HEK293 (cell line): ENCODE results near the gene RNF217.

Experiments used
- CTCF ChIA-PET: fragments of 350-600 bp; formaldehyde crosslinking; extraction: SDS; loops from one replicate; lab custom pipeline; 2021; ENCODE audit warnings: antibody characterized with exemption; lab: Yijun Ruan, JAX
- POLR2A ChIA-PET: fragments of 300-600 bp; formaldehyde crosslinking; extraction: SDS; loops from one replicate; lab custom pipeline; 2020; ENCODE audit warnings: antibody characterized with exemption, inconsistent platforms; lab: Yijun Ruan, JAX
- H3K27ac ChIP-seq: fragments of 200-500 bp; sonication (Bioruptor generic); 2 replicates; pipeline ENCODE4 v1.5.1; 2014; ENCODE audit warnings: low read depth, low read length, control low read depth, inconsistent platforms; ENCODE audit errors: extremely low read depth
- H3K36me3 ChIP-seq, 2 experiments: fragments of 200-500 bp in 1 of 2; sonication (Bioruptor generic) in 1 of 2; 1 replicate in 1 of 2; 2 replicates in 1 of 2; pipeline ENCODE4 v1.5.1; 2014 to 2017; ENCODE audit warnings: inconsistent platforms in 2 of 2, low read length in 2 of 2; ENCODE audit not compliant: control insufficient read depth in 2 of 2, insufficient read depth in 1 of 2
- H3K4me1 ChIP-seq: fragments of 200-500 bp; sonication (Bioruptor generic); 2 replicates; pipeline ENCODE4 v1.5.1; 2014; ENCODE audit warnings: mild to moderate bottlenecking, low read length, inconsistent platforms; ENCODE audit not compliant: control insufficient read depth, insufficient read depth
- H3K4me3 ChIP-seq: 2 replicates; pipeline ENCODE4 v1.5.1; 2011; ENCODE audit warnings: low read depth, mild to moderate bottlenecking, control low read depth, low read length, moderate library complexity
- H3K9me3 ChIP-seq: fragments of 200-500 bp; sonication (Bioruptor generic); 2 replicates; pipeline ENCODE4 v1.5.1; 2014; ENCODE audit warnings: low read depth, low read length, inconsistent platforms; ENCODE audit not compliant: control insufficient read depth, insufficient read depth
- MEIS1 ChIP-seq: sonication (generic); formaldehyde crosslinking; IDR thresholded peaks from 2 replicates; pipeline ENCODE4 v1.8.1; 2022; ENCODE audit warnings: missing genetic modification reagents, mild to moderate bottlenecking, borderline replicate concordance
- MZF1 ChIP-seq: fragments of 450-650 bp; formaldehyde crosslinking; IDR thresholded peaks from 2 replicates; pipeline ENCODE4 v1.5.1; 2017; ENCODE audit warnings: missing biosample characterization, missing genetic modification characterization, borderline replicate concordance
- RBAK ChIP-seq: fragments of 450-650 bp; formaldehyde crosslinking; IDR thresholded peaks from 2 replicates; pipeline ENCODE4 v1.5.1; 2016; ENCODE audit warnings: missing biosample characterization, missing genetic modification characterization
- ZBTB1 ChIP-seq: fragments of 450-650 bp; formaldehyde crosslinking; IDR thresholded peaks from 2 replicates; pipeline ENCODE4 v1.5.1; 2016; ENCODE audit warnings: missing biosample characterization, missing genetic modification characterization
- ZBTB17 ChIP-seq: fragments of 450-650 bp; formaldehyde crosslinking; IDR thresholded peaks from 2 replicates; pipeline ENCODE4 v1.5.1; 2016; ENCODE audit warnings: missing biosample characterization, missing genetic modification characterization
- ZBTB20 ChIP-seq: fragments of 450-650 bp; formaldehyde crosslinking; IDR thresholded peaks from 2 replicates; pipeline ENCODE4 v1.5.1; 2016; ENCODE audit warnings: missing biosample characterization, missing genetic modification characterization
- ZFHX2 ChIP-seq: fragments of 450-650 bp; formaldehyde crosslinking; conservative IDR thresholded peaks from 2 replicates; pipeline ENCODE4 v1.5.1; 2016; ENCODE audit warnings: missing biosample characterization, missing genetic modification characterization
- ZNF280C ChIP-seq: fragments of 450-650 bp; formaldehyde crosslinking; IDR thresholded peaks from 2 replicates; pipeline ENCODE4 v1.5.1; 2016; ENCODE audit warnings: missing biosample characterization, missing genetic modification characterization
- ZNF335 ChIP-seq: fragments of 450-650 bp; formaldehyde crosslinking; conservative IDR thresholded peaks from 2 replicates; pipeline ENCODE4 v1.5.1; 2016; ENCODE audit warnings: missing biosample characterization, missing genetic modification characterization
- ZNF354C ChIP-seq: fragments of 450-650 bp; formaldehyde crosslinking; IDR thresholded peaks from 2 replicates; pipeline ENCODE4 v1.5.1; 2016; ENCODE audit warnings: missing biosample characterization, missing genetic modification characterization, low read depth, borderline replicate concordance
- ZNF404 ChIP-seq: fragments of 450-650 bp; formaldehyde crosslinking; IDR thresholded peaks from 2 replicates; pipeline ENCODE4 v1.5.1; 2017; ENCODE audit warnings: missing biosample characterization, missing genetic modification characterization
- ZNF423 ChIP-seq: fragments of 450-650 bp; formaldehyde crosslinking; IDR thresholded peaks from 2 replicates; pipeline ENCODE4 v1.5.1; 2016; ENCODE audit warnings: missing biosample characterization, missing genetic modification characterization
- ZNF530 ChIP-seq: fragments of 450-650 bp; formaldehyde crosslinking; IDR thresholded peaks from 2 replicates; pipeline ENCODE4 v1.5.1; 2016; ENCODE audit warnings: low read depth, missing biosample characterization, missing genetic modification characterization
- ZNF544 ChIP-seq: fragments of 450-650 bp; formaldehyde crosslinking; IDR thresholded peaks from 2 replicates; pipeline ENCODE4 v1.5.0; 2017; ENCODE audit warnings: missing biosample characterization, missing genetic modification characterization
- ZNF629 ChIP-seq: fragments of 450-650 bp; formaldehyde crosslinking; IDR thresholded peaks from 2 replicates; pipeline ENCODE4 v1.5.1; 2017; ENCODE audit warnings: missing biosample characterization, missing genetic modification characterization
- ZNF645 ChIP-seq: fragments of 450-650 bp; formaldehyde crosslinking; IDR thresholded peaks from 2 replicates; pipeline ENCODE4; 2016; ENCODE audit warnings: missing biosample characterization, missing genetic modification characterization
- ZNF670 ChIP-seq: fragments of 450-650 bp; formaldehyde crosslinking; IDR thresholded peaks from 2 replicates; pipeline ENCODE4 v1.5.1; 2016; ENCODE audit warnings: missing biosample characterization, missing genetic modification characterization, low read depth
- ZNF707 ChIP-seq: fragments of 450-650 bp; formaldehyde crosslinking; IDR thresholded peaks from 2 replicates; pipeline ENCODE4 v1.5.1; 2016; ENCODE audit warnings: missing biosample characterization, missing genetic modification characterization
- ZNF76 ChIP-seq: fragments of 450-650 bp; formaldehyde crosslinking; IDR thresholded peaks from 2 replicates; pipeline ENCODE4; 2016; ENCODE audit warnings: low read depth, missing biosample characterization, missing genetic modification characterization, borderline replicate concordance
- ZNF768 ChIP-seq: fragments of 450-650 bp; formaldehyde crosslinking; IDR thresholded peaks from 2 replicates; pipeline ENCODE4 v1.5.1; 2018; ENCODE audit warnings: missing biosample characterization, mild to moderate bottlenecking, missing genetic modification characterization
- ZNF777 ChIP-seq: fragments of 450-650 bp; formaldehyde crosslinking; IDR thresholded peaks from 2 replicates; pipeline ENCODE4 v1.5.1; 2017; ENCODE audit warnings: missing biosample characterization, missing genetic modification characterization, borderline replicate concordance
- ZNF791 ChIP-seq: fragments of 450-650 bp; formaldehyde crosslinking; IDR thresholded peaks from 2 replicates; pipeline ENCODE4 v1.5.1; 2016; ENCODE audit warnings: missing biosample characterization, missing genetic modification characterization
- ZNF843 ChIP-seq: fragments of 450-650 bp; formaldehyde crosslinking; IDR thresholded peaks from 2 replicates; pipeline ENCODE4 v1.5.1; 2016; ENCODE audit warnings: missing biosample characterization, missing genetic modification characterization
- ZSCAN16 ChIP-seq: fragments of 450-650 bp; formaldehyde crosslinking; IDR thresholded peaks from 2 replicates; pipeline ENCODE4 v1.5.1; 2016; ENCODE audit warnings: missing biosample characterization, missing genetic modification characterization
- ZSCAN23 ChIP-seq: fragments of 450-650 bp; formaldehyde crosslinking; IDR thresholded peaks from 2 replicates; pipeline ENCODE4 v1.5.1; 2016; ENCODE audit warnings: missing biosample characterization, missing genetic modification characterization
- ZSCAN30 ChIP-seq: fragments of 450-650 bp; IDR thresholded peaks from 2 replicates; pipeline ENCODE4 v1.5.1; 2018; ENCODE audit warnings: missing biosample characterization, mild to moderate bottlenecking, missing genetic modification characterization, moderate library complexity
- TF ChIP-seq, protein P1 (sequence below): fragments of 450-650 bp; formaldehyde crosslinking; optimal IDR thresholded peaks from 2 replicates; pipeline ENCODE3; 2016; ENCODE audit warnings: missing biosample characterization, mild to moderate bottlenecking, missing genetic modification characterization
- TF ChIP-seq, protein P2 (sequence below): fragments of 450-650 bp; formaldehyde crosslinking; IDR thresholded peaks from 2 replicates; pipeline ENCODE4 v1.5.1; 2016; ENCODE audit warnings: missing biosample characterization, missing genetic modification characterization
- TF ChIP-seq, protein P3 (sequence below): fragments of 450-650 bp; formaldehyde crosslinking; IDR thresholded peaks from 2 replicates; pipeline ENCODE4 v1.5.1; 2017; ENCODE audit warnings: missing biosample characterization, missing genetic modification characterization

Gene RNF217

GRCh38 chr6:125048274-125048673, 86.0 kb downstream of the RNF217 start (continued):
- TF ChIP-seq ZNF629 (peak; percentile 70), RBAK (tag by site-specific recombination) (no peak), ZBTB17 (tag by site-specific recombination) (no peak), ZNF843 (peak; percentile 56; the same call in 1 of the 2 replicates), ZNF423 (tag by site-specific recombination) (no peak), ZFHX2 (tag by site-specific recombination) (no peak), ZNF544 (tag by site-specific recombination) (no peak), ZNF707 (tag by site-specific recombination) (no peak), ZBTB20 (tag by site-specific recombination) (no peak), ZSCAN30 (tag by site-specific recombination) (no peak), ZNF777 (tag by site-specific recombination) (no peak), ZNF791 (tag by site-specific recombination) (no peak), ZNF335 (tag by site-specific recombination) (no peak), ZNF645 (tag by site-specific recombination) (no peak)
- TF ChIP-seq, protein P1, sequence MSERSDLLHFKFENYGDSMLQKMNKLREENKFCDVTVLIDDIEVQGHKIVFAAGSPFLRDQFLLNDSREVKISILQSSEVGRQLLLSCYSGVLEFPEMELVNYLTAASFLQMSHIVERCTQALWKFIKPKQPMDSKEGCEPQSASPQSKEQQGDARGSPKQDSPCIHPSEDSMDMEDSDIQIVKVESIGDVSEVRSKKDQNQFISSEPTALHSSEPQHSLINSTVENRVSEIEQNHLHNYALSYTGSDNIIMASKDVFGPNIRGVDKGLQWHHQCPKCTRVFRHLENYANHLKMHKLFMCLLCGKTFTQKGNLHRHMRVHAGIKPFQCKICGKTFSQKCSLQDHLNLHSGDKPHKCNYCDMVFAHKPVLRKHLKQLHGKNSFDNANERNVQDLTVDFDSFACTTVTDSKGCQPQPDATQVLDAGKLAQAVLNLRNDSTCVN: no peak
- TF ChIP-seq, protein P2, sequence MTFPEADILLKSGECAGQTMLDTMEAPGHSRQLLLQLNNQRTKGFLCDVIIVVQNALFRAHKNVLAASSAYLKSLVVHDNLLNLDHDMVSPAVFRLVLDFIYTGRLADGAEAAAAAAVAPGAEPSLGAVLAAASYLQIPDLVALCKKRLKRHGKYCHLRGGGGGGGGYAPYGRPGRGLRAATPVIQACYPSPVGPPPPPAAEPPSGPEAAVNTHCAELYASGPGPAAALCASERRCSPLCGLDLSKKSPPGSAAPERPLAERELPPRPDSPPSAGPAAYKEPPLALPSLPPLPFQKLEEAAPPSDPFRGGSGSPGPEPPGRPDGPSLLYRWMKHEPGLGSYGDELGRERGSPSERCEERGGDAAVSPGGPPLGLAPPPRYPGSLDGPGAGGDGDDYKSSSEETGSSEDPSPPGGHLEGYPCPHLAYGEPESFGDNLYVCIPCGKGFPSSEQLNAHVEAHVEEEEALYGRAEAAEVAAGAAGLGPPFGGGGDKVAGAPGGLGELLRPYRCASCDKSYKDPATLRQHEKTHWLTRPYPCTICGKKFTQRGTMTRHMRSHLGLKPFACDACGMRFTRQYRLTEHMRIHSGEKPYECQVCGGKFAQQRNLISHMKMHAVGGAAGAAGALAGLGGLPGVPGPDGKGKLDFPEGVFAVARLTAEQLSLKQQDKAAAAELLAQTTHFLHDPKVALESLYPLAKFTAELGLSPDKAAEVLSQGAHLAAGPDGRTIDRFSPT (tag by site-specific recombination): peak; percentile 39; the same call in 1 of the 2 replicates
- TF ChIP-seq, protein P3, sequence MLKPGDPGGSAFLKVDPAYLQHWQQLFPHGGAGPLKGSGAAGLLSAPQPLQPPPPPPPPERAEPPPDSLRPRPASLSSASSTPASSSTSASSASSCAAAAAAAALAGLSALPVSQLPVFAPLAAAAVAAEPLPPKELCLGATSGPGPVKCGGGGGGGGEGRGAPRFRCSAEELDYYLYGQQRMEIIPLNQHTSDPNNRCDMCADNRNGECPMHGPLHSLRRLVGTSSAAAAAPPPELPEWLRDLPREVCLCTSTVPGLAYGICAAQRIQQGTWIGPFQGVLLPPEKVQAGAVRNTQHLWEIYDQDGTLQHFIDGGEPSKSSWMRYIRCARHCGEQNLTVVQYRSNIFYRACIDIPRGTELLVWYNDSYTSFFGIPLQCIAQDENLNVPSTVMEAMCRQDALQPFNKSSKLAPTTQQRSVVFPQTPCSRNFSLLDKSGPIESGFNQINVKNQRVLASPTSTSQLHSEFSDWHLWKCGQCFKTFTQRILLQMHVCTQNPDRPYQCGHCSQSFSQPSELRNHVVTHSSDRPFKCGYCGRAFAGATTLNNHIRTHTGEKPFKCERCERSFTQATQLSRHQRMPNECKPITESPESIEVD: peak; percentile 48; the same call in 1 of the 2 replicates

GRCh38 chr6:125050663-125051318, 88.6 kb downstream of the RNF217 start:
- peaks cover 53% of the 10 kb centered on the region for H3K4me1 ChIP-seq
- POLR2A ChIA-PET: interaction anchor here (1.0 kb wide), 1 partner anchor 89 kb away, joined by 3 read pairs; no protein-coding TSS in a partner anchor
- H3K36me3 ChIP-seq: no peaks in the 10 kb centered on the region
- CTCF ChIA-PET: interaction anchor here (0.6 to 1.5 kb wide), 4 partner anchors 10 to 1653 kb away, joined by 3 to 4 read pairs (median 4); no protein-coding TSS in a partner anchor
- no peak overlapping the region for H3K4me3 ChIP-seq
- H3K9me3 ChIP-seq: no peaks in the 10 kb centered on the region
- H3K27ac ChIP-seq: peak overlapping the region; percentile 71
- peak; percentile 55; the same call in 1 of the 2 replicates for TF ChIP-seq ZNF530
- peak; percentile 70; the same call in 1 of the 2 replicates for TF ChIP-seq ZSCAN16 (tag by site-specific recombination)
- TF ChIP-seq ZNF768: no peak
- TF ChIP-seq ZFHX2 (tag by site-specific recombination): no peak
- no peak for TF ChIP-seq ZNF354C (tag by site-specific recombination)
- TF ChIP-seq ZBTB1 (tag by site-specific recombination): no peak
- TF ChIP-seq ZNF791 (tag by site-specific recombination): no peak
- peak; percentile 69; the same call in 1 of the 2 replicates for TF ChIP-seq MZF1 (tag by site-specific recombination)
- no peak for TF ChIP-seq ZNF404
- TF ChIP-seq RBAK (tag by site-specific recombination): no peak
- no peak for TF ChIP-seq MEIS1 (CRISPR knock-in tag)
- TF ChIP-seq ZNF280C (tag by site-specific recombination): no peak
- peak; percentile 62; the same call in 1 of the 2 replicates for TF ChIP-seq ZNF76 (tag by site-specific recombination)
- TF ChIP-seq ZNF670 (tag by site-specific recombination): no peak
- peak; percentile 96 for TF ChIP-seq ZSCAN23 (tag by site-specific recombination)
